ENCODE data around the gene RGS9BP. TPM values are rescaled to one million over a fixed set of nuclear protein-coding genes. Genes with fewer than 3 reads are reported as not detected.
"Not testable (repeated sequence)": the region's sequence is repeated elsewhere in the genome, so short reads cannot be mapped to it uniquely, and the experiment has no call there.

RGS9BP gene
- total and polyA plus RNA-seq, 2 donors, result 1.0 to 1.3 TPM

GRCh38 chr19:32652894-32653598 lies 22.6 kb upstream of the RGS9BP start:
- Histone ChIP-seq H3K4me3 (ENCODE audit: low read depth, low read length) (no peak overlapping the region), H3K27ac (ENCODE audit: low read depth) (no peak overlapping the region), H3K4me1 (ENCODE audit: insufficient read depth) (no peaks in the 10 kb centered on the region), H3K36me3 (ENCODE audit: insufficient read depth) (peaks cover 4% of the 10 kb centered on the region)
- 42% methylated on average over 12 of the region's 12 CpGs for WGBS
- DNase-seq (ENCODE audit: extremely low spot score), result no peak

GRCh38 chr19:32653599-32653915 lies 22.1 kb upstream of the RGS9BP start:
- Histone ChIP-seq H3K4me1 (ENCODE audit: insufficient read depth) (no peaks in the 10 kb centered on the region), H3K36me3 (ENCODE audit: insufficient read depth) (peaks cover 4% of the 10 kb centered on the region), H3K4me3 (ENCODE audit: low read depth, low read length) (no peak overlapping the region), H3K27ac (ENCODE audit: low read depth) (no peak overlapping the region)
- no peak for DNase-seq (ENCODE audit: extremely low spot score)
- WGBS, result 86% methylated on average over 15 of the region's 15 CpGs

- H3K36me3 ChIP-seq (ENCODE audit: insufficient read depth); H3K27ac ChIP-seq (ENCODE audit: low read depth); H3K4me3 ChIP-seq (ENCODE audit: low read depth, low read length); DNase-seq (ENCODE audit: extremely low spot score); H3K4me1 ChIP-seq (ENCODE audit: insufficient read depth): not testable (repeated sequence)
- 98% methylated on average over 8 of the region's 8 CpGs for WGBS
These were observed 19.3 kb upstream of the RGS9BP start for GRCh38 chr19:32656379-32656778.

GRCh38 chr19:32658075-32658474 lies 17.6 kb upstream of the RGS9BP start:
- WGBS, result 91% methylated on average over 10 of the region's 10 CpGs
- Histone ChIP-seq H3K36me3 (ENCODE audit: insufficient read depth) (no peaks in the 10 kb centered on the region), H3K4me1 (ENCODE audit: insufficient read depth) (no peaks in the 10 kb centered on the region), H3K27ac (ENCODE audit: low read depth) (no peak overlapping the region), H3K4me3 (ENCODE audit: low read depth, low read length) (no peak overlapping the region)
- DNase-seq (ENCODE audit: extremely low spot score), result no peak

- DNase-seq (ENCODE audit: extremely low spot score), result no peak
- H3K36me3 ChIP-seq (ENCODE audit: insufficient read depth), result no peaks in the 10 kb centered on the region
- H3K4me1 ChIP-seq (ENCODE audit: insufficient read depth), result no peaks in the 10 kb centered on the region
- WGBS, result 91% methylated on average over 10 of the region's 10 CpGs
- H3K4me3 ChIP-seq (ENCODE audit: low read depth, low read length), result no peak overlapping the region
- H3K27ac ChIP-seq (ENCODE audit: low read depth), result no peak overlapping the region
These were observed 17.1 kb upstream of the RGS9BP start for GRCh38 chr19:32658527-32658926.

GRCh38 chr19:32661318-32661717 lies 14.3 kb upstream of the RGS9BP start:
- 91% methylated on average over 7 of the region's 7 CpGs for WGBS
- H3K36me3 ChIP-seq (ENCODE audit: insufficient read depth), result no peaks in the 10 kb centered on the region
- H3K27ac ChIP-seq (ENCODE audit: low read depth), result no peak overlapping the region
- no peak for DNase-seq (ENCODE audit: extremely low spot score)
- no peak overlapping the region for H3K4me3 ChIP-seq (ENCODE audit: low read depth, low read length)
- no peaks in the 10 kb centered on the region for H3K4me1 ChIP-seq (ENCODE audit: insufficient read depth)

GRCh38 chr19:32662186-32662585 lies 13.5 kb upstream of the RGS9BP start:
- WGBS, result 67% methylated on average over 3 of the region's 3 CpGs

GRCh38 chr19:32666084-32666483 lies 9.6 kb upstream of the RGS9BP start:
- Histone ChIP-seq H3K4me1 (ENCODE audit: insufficient read depth) (no peaks in the 10 kb centered on the region), H3K36me3 (ENCODE audit: insufficient read depth) (no peaks in the 10 kb centered on the region), H3K27ac (ENCODE audit: low read depth) (no peak overlapping the region), H3K4me3 (ENCODE audit: low read depth, low read length) (no peak overlapping the region)
- 70% methylated on average over 6 of the region's 6 CpGs for WGBS
- DNase-seq (ENCODE audit: extremely low spot score), result no peak

More at GRCh38 chr19:32662186-32662585, 13.5 kb upstream of the RGS9BP start:
- DNase-seq (ENCODE audit: extremely low spot score), result no peak
- Histone ChIP-seq H3K36me3 (ENCODE audit: insufficient read depth) (no peaks in the 10 kb centered on the region), H3K27ac (ENCODE audit: low read depth) (no peak overlapping the region), H3K4me3 (ENCODE audit: low read depth, low read length) (no peak overlapping the region), H3K4me1 (ENCODE audit: insufficient read depth) (no peaks in the 10 kb centered on the region)

GRCh38 chr19:32669310-32669709 lies 6.3 kb upstream of the RGS9BP start:
- 68% methylated on average over 3 of the region's 3 CpGs for WGBS

GRCh38 chr19:32671883-32672593 lies 3.6 kb upstream of the RGS9BP start:
- 76% methylated on average over 14 of the region's 14 CpGs for WGBS
- Histone ChIP-seq H3K36me3 (ENCODE audit: insufficient read depth) (no peaks in the 10 kb centered on the region), H3K4me3 (ENCODE audit: low read depth, low read length) (no peak overlapping the region), H3K27ac (ENCODE audit: low read depth) (no peak overlapping the region), H3K4me1 (ENCODE audit: insufficient read depth) (no peaks in the 10 kb centered on the region)
- DNase-seq (ENCODE audit: extremely low spot score), result no peak

More at GRCh38 chr19:32669310-32669709, 6.3 kb upstream of the RGS9BP start:
- no peaks in the 10 kb centered on the region for H3K4me1 ChIP-seq (ENCODE audit: insufficient read depth)
- H3K4me3 ChIP-seq (ENCODE audit: low read depth, low read length), result no peak overlapping the region
- no peak for DNase-seq (ENCODE audit: extremely low spot score)
- no peak overlapping the region for H3K27ac ChIP-seq (ENCODE audit: low read depth)
- no peaks in the 10 kb centered on the region for H3K36me3 ChIP-seq (ENCODE audit: insufficient read depth)

- WGBS, result 75% methylated on average over 3 of the region's 3 CpGs
- no peak overlapping the region for H3K4me3 ChIP-seq (ENCODE audit: low read depth, low read length)
- H3K27ac ChIP-seq (ENCODE audit: low read depth), result no peak overlapping the region
- DNase-seq (ENCODE audit: extremely low spot score), result no peak
- H3K36me3 ChIP-seq (ENCODE audit: insufficient read depth), result no peaks in the 10 kb centered on the region
- no peaks in the 10 kb centered on the region for H3K4me1 ChIP-seq (ENCODE audit: insufficient read depth)
These were observed 2.8 kb upstream of the RGS9BP start for GRCh38 chr19:32672841-32673240.

GRCh38 chr19:32673573-32673972 lies 2.1 kb upstream of the RGS9BP start:
- Histone ChIP-seq H3K36me3 (ENCODE audit: insufficient read depth) (no peaks in the 10 kb centered on the region), H3K27ac (ENCODE audit: low read depth) (no peak overlapping the region), H3K4me3 (ENCODE audit: low read depth, low read length) (no peak overlapping the region), H3K4me1 (ENCODE audit: insufficient read depth) (no peaks in the 10 kb centered on the region)
- no peak for DNase-seq (ENCODE audit: extremely low spot score)
- WGBS, result 83% methylated on average over 10 of the region's 10 CpGs

GRCh38 chr19:32674153-32674930 lies 1.3 kb upstream of the RGS9BP start:
- H3K4me3 ChIP-seq (ENCODE audit: low read depth, low read length), result peak overlapping the region; percentile 81
- no peaks in the 10 kb centered on the region for H3K4me1 ChIP-seq (ENCODE audit: insufficient read depth)
- no peak for DNase-seq (ENCODE audit: extremely low spot score)
- H3K36me3 ChIP-seq (ENCODE audit: insufficient read depth), result no peaks in the 10 kb centered on the region
- H3K27ac ChIP-seq (ENCODE audit: low read depth), result no peak overlapping the region
- under 1% methylated on average over 67 of the region's 67 CpGs for WGBS
